ENCODE measurements around the gene ARL5A.

DNA sequence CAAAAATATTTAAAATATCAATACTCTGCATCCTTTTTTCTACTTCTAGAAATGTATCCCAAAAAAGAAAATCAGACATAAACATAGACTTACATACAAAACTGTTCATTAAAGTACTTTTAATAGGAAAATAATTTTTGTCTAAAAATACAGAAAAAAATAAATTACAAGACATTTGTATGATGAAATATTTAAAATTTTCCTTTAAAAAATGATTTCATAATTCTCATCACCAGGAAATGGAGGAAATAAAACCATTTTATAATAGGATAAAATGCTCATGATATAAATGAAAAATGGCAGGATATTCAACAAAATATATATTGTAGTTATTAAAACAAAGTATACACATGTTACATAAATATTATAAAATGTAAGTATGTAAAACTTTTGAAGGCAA, 24.4 kb downstream of the ARL5A start:
- no peak for TF ChIP-seq POLR2AphosphoS5 (IDR thresholded peaks at IDR 0.05; ENCODE audit: insufficient read depth, low read depth, low read length)
- no peak for TF ChIP-seq CTCF (IDR thresholded peaks at IDR 0.05; ENCODE audit: extremely low read depth in 1 of 2, insufficient read depth in 1 of 2, low read depth in 1 of 2, low read length in 2 of 2)
- no peak for TF ChIP-seq EZH2 (IDR thresholded peaks at IDR 0.05; ENCODE audit: borderline replicate concordance, low read depth, low read length, severe bottlenecking)
- TF ChIP-seq POLR2A (IDR thresholded peaks at IDR 0.05; ENCODE audit: low read depth, low read length) = no peak
